A549 (cell line): ENCODE measurements around the gene INKA1. TPM values are rescaled to one million over a fixed set of nuclear protein-coding genes. Genes with fewer than 3 reads are reported as not detected.

Experiments
- ATAC-seq, 2 experiments: fragments of 200-7000 bp in 1 of 2; fragments of >200 bp in 1 of 2; cut with Nextera tagmentation in 1 of 2; cut with Tn5 transposase in 1 of 2; 3 replicates each; pipeline versions ENCODE4 v1.8.0 to v1.9.1; 2018 to 2020; ENCODE audit warnings: mild to moderate bottlenecking in 1 of 2, moderate library complexity in 1 of 2
- CTCF ChIA-PET: fragments of 300-600 bp; sonication (Branson Sonifier 250); formaldehyde crosslinking; extraction: SDS; loops from one replicate; lab custom pipeline; 2021; ENCODE audit warnings: antibody characterized with exemption, inconsistent platforms; lab: Yijun Ruan, JAX
- POLR2A ChIA-PET: fragments of 350-600 bp; formaldehyde crosslinking; extraction: SDS; loops from one replicate; lab custom pipeline; 2021; ENCODE audit warnings: antibody characterized with exemption, inconsistent platforms; lab: Yijun Ruan, JAX
- DNase-seq, 2 experiments: peaks; one replicate each; pipeline versions ENCODE4 v3.0.0 to v3.0.0-alpha.2; 2011 to 2016; ENCODE audit warnings: low read depth in 1 of 2, low spot score in 1 of 2
- FAIRE-seq: peaks from 2 replicates; lab custom pipeline; 2011; peaks lifted over from hg19 to GRCh38; lab: Jason Lieb, UNC
- H3K27ac ChIP-seq, 2 experiments: fragments of >200 bp; sonication (Bioruptor Twin); formaldehyde crosslinking; 3 replicates each; pipeline ENCODE4 v1.5.1; 2016 to 2017
- H3K4me1 ChIP-seq: fragments of >200 bp; sonication (Bioruptor Twin); formaldehyde crosslinking; 3 replicates; pipeline ENCODE4 v1.6.1; 2016
- H3K4me2 ChIP-seq: fragments of >200 bp; sonication (Bioruptor Twin); formaldehyde crosslinking; 3 replicates; pipeline ENCODE4 v1.6.1; 2016
- H3K4me3 ChIP-seq: fragments of >200 bp; sonication (Bioruptor Twin); formaldehyde crosslinking; 3 replicates; pipeline ENCODE4 v1.5.1; 2016
- H3K9me3 ChIP-seq: fragments of >200 bp; sonication (Bioruptor Twin); formaldehyde crosslinking; 3 replicates; pipeline ENCODE4 v1.6.1; 2016
- BCL3 ChIP-seq: fragments of >200 bp; sonication (Bioruptor Twin); formaldehyde crosslinking; IDR thresholded peaks from 3 replicates; pipeline ENCODE4 v1.6.1; 2016
- CBX2 ChIP-seq: fragments of 200-600 bp; sonication (generic); IDR thresholded peaks from 2 replicates; pipeline ENCODE4 v1.6.1; 2016; ENCODE audit warnings: low read depth, mild to moderate bottlenecking, borderline replicate concordance
- E2F6 ChIP-seq: IDR thresholded peaks from 2 replicates; pipeline ENCODE4 v1.6.1; 2012; ENCODE audit warnings: low read depth, borderline replicate concordance
- EHF ChIP-seq: fragments of 250-450 bp; sonication (Bioruptor Pico); IDR thresholded peaks from 2 replicates; pipeline ENCODE4 v1.5.0; 2020; ENCODE audit warnings: mild to moderate bottlenecking
- EHMT2 ChIP-seq: fragments of 200-600 bp; sonication (generic); IDR thresholded peaks from 2 replicates; pipeline ENCODE4 v1.6.1; 2016; ENCODE audit warnings: antibody characterized with exemption, low read depth, mild to moderate bottlenecking, moderate library complexity
- ESRRA ChIP-seq: fragments of 150-350 bp; IDR thresholded peaks from 2 replicates; pipeline ENCODE4 v1.6.1; 2014; ENCODE audit warnings: mild to moderate bottlenecking, low read length, borderline replicate concordance
- HEYL ChIP-seq: fragments of 250-450 bp; sonication (Bioruptor Pico); IDR thresholded peaks from 2 replicates; pipeline ENCODE4 v1.8.0; 2021; ENCODE audit warnings: mild to moderate bottlenecking, moderate library complexity
- HMGXB4 ChIP-seq: fragments of 250-450 bp; sonication (Bioruptor Pico); IDR thresholded peaks from 2 replicates; pipeline ENCODE4 v1.5.0; 2021; ENCODE audit warnings: mild to moderate bottlenecking, moderate library complexity, borderline replicate concordance
- HOXB5 ChIP-seq: fragments of 250-450 bp; sonication (Bioruptor Pico); IDR thresholded peaks from 2 replicates; pipeline ENCODE4 v1.5.0; 2020; ENCODE audit warnings: mild to moderate bottlenecking, moderate library complexity
- KDM1A ChIP-seq: fragments of 200-600 bp; sonication (generic); IDR thresholded peaks from 2 replicates; pipeline ENCODE4 v1.6.1; 2016; ENCODE audit warnings: low read depth, mild to moderate bottlenecking
- MAZ ChIP-seq: fragments of 150-350 bp; IDR thresholded peaks from 2 replicates; pipeline ENCODE4 v1.6.1; 2014; ENCODE audit warnings: antibody characterized with exemption, low read depth, low read length, borderline replicate concordance
- PBX3 ChIP-seq: IDR thresholded peaks from 2 replicates; pipeline ENCODE4 v1.6.1; 2012
- POLR2A ChIP-seq: IDR thresholded peaks from 2 replicates; pipeline ENCODE4 v1.6.1; 2012; ENCODE audit warnings: mild to moderate bottlenecking, low read length
- RAD21 ChIP-seq, 2 experiments: fragments of >200 bp in 1 of 2; sonication (Bioruptor Twin) in 1 of 2; formaldehyde crosslinking in 1 of 2; IDR thresholded peaks in 1 of 2; conservative IDR thresholded peaks in 1 of 2; 2 replicates in 1 of 2; 3 replicates in 1 of 2; pipeline ENCODE4 v1.6.1; 2012 to 2018; ENCODE audit warnings: inconsistent platforms in 1 of 2
- RARB ChIP-seq: fragments of 250-450 bp; sonication (Bioruptor Pico); IDR thresholded peaks from 2 replicates; pipeline ENCODE4 v1.8.0; 2021; ENCODE audit warnings: mild to moderate bottlenecking, moderate library complexity
- REST ChIP-seq: fragments of 200-600 bp; sonication (generic); IDR thresholded peaks from 2 replicates; pipeline ENCODE4 v1.6.1; 2016; ENCODE audit warnings: antibody characterized with exemption, mild to moderate bottlenecking, moderate library complexity
- RFX5 ChIP-seq: fragments of 450-650 bp; IDR thresholded peaks from 2 replicates; pipeline ENCODE4 v1.7.1; 2014; ENCODE audit warnings: antibody characterized with exemption, mild to moderate bottlenecking, moderate library complexity
- TFCP2L1 ChIP-seq: fragments of 250-450 bp; sonication (Bioruptor Pico); IDR thresholded peaks from 2 replicates; pipeline ENCODE4 v1.5.0; 2021; ENCODE audit warnings: mild to moderate bottlenecking
- TP53 ChIP-seq: fragments of 250-450 bp; sonication (Bioruptor Pico); IDR thresholded peaks from 2 replicates; pipeline ENCODE4 v1.5.0; 2021; ENCODE audit warnings: mild to moderate bottlenecking, moderate library complexity
- USF2 ChIP-seq: fragments of 450-650 bp; IDR thresholded peaks from 2 replicates; pipeline ENCODE4 v1.6.1; 2014; ENCODE audit warnings: antibody characterized with exemption
- WGBS: methylation state at CpG from one replicate; pipeline ENCODE4 v1.1.6; 2017; ENCODE audit errors: missing lambda C conversion rate; 5-methylcytosine and 5-hydroxymethylcytosine counted together
- polyA plus RNA-seq, 4 experiments: library from polyadenylated mRNA; depleted of rRNA in 3 of 4; stranded (reverse); fragments of >200 nt; fragmentation: RNase III in 1 of 4; extraction: RNeasy Plus Mini Kit Qiagen cat#74134 plus additional on column Dnase treatment in 1 of 4; gene quantifications; 2 replicates in 3 of 4; 3 replicates in 1 of 4; pipeline ENCODE4 v1.2.3, GENCODE V29; 2011 to 2017

INKA1 gene
- polyA plus RNA-seq, 2 of the 4 experiments (the other 2 are of a cell fraction) = 0.39 to 0.74 TPM

GRCh38 chr3:49804141-49805041, 1.3 kb downstream of the INKA1 start:
- Histone ChIP-seq H3K4me1 (peaks cover 9% of the 10 kb centered on the region), H3K9me3 (no peaks in the 10 kb centered on the region), H3K27ac (no peak overlapping the region), H3K4me3 (no peak overlapping the region), H3K4me2 (no peak overlapping the region; the same call in 2 of the 3 replicates)
- DNase-seq (no peak), FAIRE-seq (no peak), ATAC-seq (no peak)
- POLR2A ChIA-PET = interaction anchor here (2.1 kb wide), 1 partner anchor 18 kb away, joined by 12 read pairs; the partner anchor contains the start of gene IP6K1
- WGBS = 90% methylated on average over 23 of the region's 26 CpGs
- CTCF ChIA-PET = interaction anchor here (1.2 to 8.6 kb wide), 8 partner anchors 7 to 125 kb away, joined by 4 to 119 read pairs (median 10); partner anchors contain the start of genes MON1A and UBA7
- no peak for TF ChIP-seq RFX5
- TF ChIP-seq HOXB5 (CRISPR knock-in tag) = no peak
- no peak for TF ChIP-seq CBX2
- TF ChIP-seq TP53 (CRISPR knock-in tag) = no peak
- no peak for TF ChIP-seq RAD21 (conservative IDR thresholded peaks at IDR 0.05 in 1 of 2, IDR thresholded peaks at IDR 0.05 in 1 of 2)

- Histone ChIP-seq H3K9me3 (no peaks in the 10 kb centered on the region), H3K27ac (no peak overlapping the region), H3K4me2 (no peak overlapping the region), H3K4me3 (no peak overlapping the region), H3K4me1 (no peaks in the 10 kb centered on the region)
- 87% methylated on average over 3 of the region's 3 CpGs for WGBS
- DNase-seq = no peak
- no peak for TF ChIP-seq EHMT2
- no peak for TF ChIP-seq KDM1A
- POLR2A ChIA-PET = no interaction called here
- CTCF ChIA-PET = interaction anchor here (1.1 to 8.6 kb wide), 4 partner anchors 12 to 102 kb away, joined by 3 to 119 read pairs (median 6); no protein-coding TSS in a partner anchor
- no peak for FAIRE-seq
- ATAC-seq = no peak
These were observed 2.3 kb downstream of the INKA1 start for GRCh38 chr3:49805367-49805782.

- Histone ChIP-seq H3K4me1 (no peaks in the 10 kb centered on the region), H3K27ac (no peak overlapping the region), H3K4me2 (no peak overlapping the region), H3K9me3 (no peaks in the 10 kb centered on the region), H3K4me3 (no peak overlapping the region)
- no peak for ATAC-seq
- 76% methylated on average over 3 of the region's 11 CpGs for WGBS
- FAIRE-seq = no peak
- DNase-seq = no peak
- ChIA-PET CTCF (interaction anchor here (0.6 to 8.6 kb wide), 7 partner anchors 12 to 103 kb away, joined by 3 to 119 read pairs (median 4); no protein-coding TSS in a partner anchor), POLR2A (no interaction called here)
- TF ChIP-seq RARB (CRISPR knock-in tag) = no peak
- no peak for TF ChIP-seq MAZ
- TF ChIP-seq EHF (CRISPR knock-in tag) = no peak
- no peak for TF ChIP-seq USF2
- no peak for TF ChIP-seq PBX3
- TF ChIP-seq HMGXB4 = no peak
- TF ChIP-seq POLR2A = no peak
- no peak for TF ChIP-seq ESRRA
- TF ChIP-seq TP53 (CRISPR knock-in tag) = no peak
- no peak for TF ChIP-seq E2F6
- TF ChIP-seq BCL3 = no peak
- no peak for TF ChIP-seq TFCP2L1 (CRISPR knock-in tag)
- TF ChIP-seq REST = no peak
- no peak for TF ChIP-seq HEYL
These were observed 3.0 kb downstream of the INKA1 start for GRCh38 chr3:49805897-49806701.
